NT2/D1 (cell line): ENCODE results near the gene ITGA4.

Source experiments
- YY1 ChIP-seq: IDR thresholded peaks from 2 replicates; pipeline ENCODE4 v1.6.1; 2011; ENCODE audit not compliant: insufficient read length, insufficient read depth
- ZNF274 ChIP-seq: IDR thresholded peaks from 2 replicates; pipeline ENCODE4 v1.6.1; 2011; ENCODE audit warnings: mild to moderate bottlenecking, low read depth, low read length

DNA sequence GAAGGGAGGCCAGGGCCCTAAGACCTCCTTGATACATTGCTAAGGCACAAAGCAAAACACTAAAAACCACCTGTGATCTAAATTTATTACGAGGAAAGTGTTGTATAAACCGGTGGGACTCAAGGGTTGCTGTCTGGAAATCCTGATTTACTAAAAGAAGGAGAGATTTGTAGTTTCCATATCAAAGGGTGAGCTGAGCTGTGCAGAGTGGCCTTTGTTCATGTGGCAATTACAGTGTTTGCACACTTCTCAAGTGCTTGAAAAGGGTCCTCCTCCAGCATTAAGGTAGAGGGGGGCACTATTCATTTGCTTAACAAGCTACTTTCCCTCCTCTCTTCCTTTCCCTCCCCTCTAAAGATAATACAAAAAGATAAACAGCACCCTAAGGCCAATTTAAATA, 30.5 kb upstream of the ITGA4 start:
- no peak for TF ChIP-seq YY1
- no peak for TF ChIP-seq ZNF274
